ENCODE data around the gene HSPB9.

Gene HSPB9

GRCh38 chr17:42146911-42147607, 24.5 kb downstream of the HSPB9 start:
- no peak for DNase-seq

- DNase-seq = no peak
Measured at GRCh38 chr17:42153919-42154742, 31.5 kb downstream of the HSPB9 start.

GRCh38 chr17:42155614-42156045, 33.0 kb downstream of the HSPB9 start:
- no peak for DNase-seq

DNA sequence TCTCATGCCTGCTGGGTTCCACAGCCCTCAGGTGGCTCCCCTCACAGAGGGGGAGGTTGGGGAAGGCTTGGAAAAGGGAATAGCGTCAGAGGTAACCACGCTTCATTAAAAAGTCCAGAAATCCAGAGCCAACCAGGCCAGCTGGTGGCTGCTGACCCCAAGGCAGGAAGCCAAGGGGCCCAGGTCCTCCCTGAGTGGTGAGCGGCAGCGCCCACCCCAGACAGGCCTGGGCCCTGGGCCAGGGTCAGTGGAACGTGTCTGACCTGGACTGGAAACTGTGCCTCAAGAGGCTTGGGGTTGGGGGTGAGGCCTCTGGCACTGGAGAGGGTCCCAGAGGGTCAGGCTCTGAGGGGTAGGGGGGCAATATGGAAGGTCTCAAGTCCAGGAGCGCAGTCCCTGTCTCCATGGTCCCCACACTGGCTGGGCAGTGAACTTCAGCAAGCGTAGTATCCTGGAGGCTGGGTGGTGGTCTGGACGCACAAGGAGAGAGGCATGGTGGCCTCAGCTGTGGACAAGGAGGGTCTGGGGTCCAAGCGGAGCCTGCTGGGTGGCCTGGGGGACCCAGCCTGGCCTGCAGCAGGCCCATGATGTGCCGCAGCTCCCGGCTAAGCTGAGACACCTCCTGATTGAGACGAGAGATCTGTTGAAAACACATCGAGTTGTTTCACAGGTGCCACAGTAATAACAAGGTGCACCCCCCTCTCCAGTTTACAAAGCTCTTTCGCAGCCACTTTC, 37.4 kb downstream of the HSPB9 start:
- no peak for DNase-seq

GRCh38 chr17:42160531-42160910, 37.9 kb downstream of the HSPB9 start:
- DNase-seq = no peak

DNA sequence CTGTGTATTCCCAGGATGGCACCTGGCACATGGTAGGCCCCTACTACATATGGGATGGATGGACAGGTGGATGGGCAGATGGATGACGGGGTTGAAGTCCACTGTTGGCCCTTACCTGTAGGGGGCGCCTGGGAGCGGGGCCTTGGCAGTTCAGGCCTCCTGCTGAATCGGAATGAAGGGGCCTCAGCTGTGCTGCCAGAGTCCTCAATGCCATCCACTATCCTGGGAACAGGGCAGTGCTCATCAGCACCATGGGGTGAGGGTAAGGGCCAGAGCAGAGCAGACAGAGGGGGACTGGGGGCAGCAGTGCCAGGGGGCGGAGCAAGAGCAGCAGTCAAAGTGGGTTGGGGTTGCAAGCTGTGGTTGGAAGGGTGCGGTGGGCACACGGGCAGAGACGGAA, 40.5 kb downstream of the HSPB9 start:
- DNase-seq = no peak

- no peak for DNase-seq
Measured at GRCh38 chr17:42163696-42164407, 41.2 kb downstream of the HSPB9 start.

- no peak for DNase-seq
Measured at GRCh38 chr17:42165751-42166150, 43.1 kb downstream of the HSPB9 start.

DNA sequence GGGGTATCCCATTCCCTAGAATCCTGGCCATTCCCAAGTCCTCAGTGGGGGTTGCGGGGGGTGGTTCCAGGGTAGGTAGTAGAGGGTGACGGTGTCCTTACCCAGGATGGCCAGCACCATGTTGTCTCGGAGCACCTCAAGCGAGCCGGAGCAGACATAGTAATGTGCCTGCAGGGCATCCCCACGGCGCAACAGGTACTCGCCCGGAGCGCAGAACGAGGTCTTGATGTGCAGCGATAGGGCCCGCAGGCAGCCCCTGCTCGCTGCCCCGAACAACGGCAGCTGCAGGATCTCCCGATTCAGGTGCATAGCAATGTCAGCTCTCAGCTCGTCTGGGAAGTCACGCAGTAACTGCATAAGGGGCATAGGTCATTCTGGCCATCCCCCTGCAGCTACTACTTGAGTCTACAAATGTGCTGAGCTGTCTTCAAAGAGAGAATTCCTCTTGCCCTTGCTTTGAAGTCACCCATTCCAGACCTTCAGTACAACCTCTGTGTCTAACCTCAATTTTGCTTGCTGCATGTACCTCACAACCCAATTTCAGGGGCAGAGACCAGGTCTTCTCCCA, 43.7 kb downstream of the HSPB9 start:
- no peak for DNase-seq

DNA sequence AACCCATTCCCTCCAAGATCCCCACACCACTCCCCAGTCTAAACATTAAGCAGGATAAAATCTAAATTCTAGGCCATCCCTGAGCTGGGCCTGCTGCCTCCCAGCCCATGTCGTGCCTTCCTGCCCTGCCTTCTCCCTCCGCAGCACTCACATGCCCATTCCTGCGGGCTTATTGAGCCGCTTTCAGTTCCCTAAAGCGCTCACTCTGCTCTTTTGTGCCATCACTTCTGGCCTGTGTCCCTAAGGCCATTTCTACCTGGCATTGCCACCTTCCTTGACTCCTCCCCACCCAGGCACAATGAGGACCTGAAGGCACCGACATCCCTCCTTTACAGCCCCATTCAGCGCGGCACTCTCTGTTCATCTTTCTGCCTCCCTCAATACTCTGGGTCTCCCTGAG, 45.2 kb downstream of the HSPB9 start:
- DNase-seq = no peak

DNA sequence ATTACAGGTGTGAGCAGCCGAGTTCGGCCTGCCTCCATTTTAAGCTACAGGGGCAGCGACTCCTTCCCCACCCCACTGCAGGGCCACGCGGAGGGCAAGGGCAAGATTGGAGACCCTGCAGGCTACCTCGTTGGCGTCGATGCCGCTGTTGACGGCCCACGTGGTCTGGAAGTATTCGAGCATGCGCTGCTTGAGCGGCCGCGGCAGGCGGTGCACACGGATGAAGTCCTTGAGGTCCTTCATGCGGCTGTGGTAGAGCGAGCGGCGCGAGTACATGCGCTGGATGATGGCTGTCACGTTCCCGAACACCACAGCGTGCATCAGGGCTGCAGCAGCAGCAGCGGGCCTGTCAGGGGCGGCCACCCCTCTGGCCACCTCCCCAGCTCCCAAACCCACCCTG, 46.7 kb downstream of the HSPB9 start:
- no peak for DNase-seq

DNA sequence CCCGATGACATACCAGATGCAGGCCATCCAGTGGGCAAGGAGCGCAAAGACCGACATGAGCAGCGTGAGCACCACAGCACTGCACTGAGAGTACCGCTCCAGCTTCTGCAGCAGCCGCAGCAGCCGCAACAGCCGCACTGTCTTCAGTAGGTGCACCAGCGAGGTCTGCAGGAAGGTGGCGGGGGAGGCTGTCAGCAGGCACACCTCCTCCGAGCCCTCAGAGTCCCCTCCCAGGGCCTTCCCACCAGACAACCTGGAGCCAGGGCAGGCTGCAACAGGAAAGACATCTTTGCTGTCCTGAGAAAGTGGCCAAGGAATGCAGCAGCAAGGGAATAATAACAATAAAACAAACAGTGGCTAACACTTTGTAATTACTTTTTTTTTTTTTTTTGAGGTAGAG, 49.2 kb downstream of the HSPB9 start:
- no peak for DNase-seq

Measured in fibroblast of upper back skin (primary cell).